ENCODE measurements around the gene LRIG2.

- no peak for TF ChIP-seq AGO1 (IDR thresholded peaks at IDR 0.05; ENCODE audit: low read depth, low read length, poor library complexity, severe bottlenecking)
- no peak for TF ChIP-seq E2F2 (CRISPR knock-in tag; IDR thresholded peaks at IDR 0.05; ENCODE audit: borderline replicate concordance)
- TF ChIP-seq ZNF614 (CRISPR knock-in tag; IDR thresholded peaks at IDR 0.05; ENCODE audit: borderline replicate concordance) = no peak
- no peak for TF ChIP-seq TIGD3 (CRISPR knock-in tag; IDR thresholded peaks at IDR 0.05; ENCODE audit: borderline replicate concordance)
- TF ChIP-seq CTCF (CRISPR knock-in tag; IDR thresholded peaks at IDR 0.05) = no peak
- TF ChIP-seq CREB1 (IDR thresholded peaks at IDR 0.05) = no peak
- no peak for TF ChIP-seq CREB1 (CRISPR knock-in tag; IDR thresholded peaks at IDR 0.05)
- TF ChIP-seq ZNF264 (CRISPR knock-in tag; IDR thresholded peaks at IDR 0.05) = no peak
- TF ChIP-seq RCOR2 (CRISPR knock-in tag; IDR thresholded peaks at IDR 0.05) = no peak
- no peak for TF ChIP-seq ATF1 (CRISPR knock-in tag; IDR thresholded peaks at IDR 0.05)
These were observed 51.4 kb downstream of the LRIG2 start for GRCh38 chr1:113124366-113124765.

Measured in HepG2 (cell line).